ENCODE results near the gene PGA5.

PGA5 gene

DNA sequence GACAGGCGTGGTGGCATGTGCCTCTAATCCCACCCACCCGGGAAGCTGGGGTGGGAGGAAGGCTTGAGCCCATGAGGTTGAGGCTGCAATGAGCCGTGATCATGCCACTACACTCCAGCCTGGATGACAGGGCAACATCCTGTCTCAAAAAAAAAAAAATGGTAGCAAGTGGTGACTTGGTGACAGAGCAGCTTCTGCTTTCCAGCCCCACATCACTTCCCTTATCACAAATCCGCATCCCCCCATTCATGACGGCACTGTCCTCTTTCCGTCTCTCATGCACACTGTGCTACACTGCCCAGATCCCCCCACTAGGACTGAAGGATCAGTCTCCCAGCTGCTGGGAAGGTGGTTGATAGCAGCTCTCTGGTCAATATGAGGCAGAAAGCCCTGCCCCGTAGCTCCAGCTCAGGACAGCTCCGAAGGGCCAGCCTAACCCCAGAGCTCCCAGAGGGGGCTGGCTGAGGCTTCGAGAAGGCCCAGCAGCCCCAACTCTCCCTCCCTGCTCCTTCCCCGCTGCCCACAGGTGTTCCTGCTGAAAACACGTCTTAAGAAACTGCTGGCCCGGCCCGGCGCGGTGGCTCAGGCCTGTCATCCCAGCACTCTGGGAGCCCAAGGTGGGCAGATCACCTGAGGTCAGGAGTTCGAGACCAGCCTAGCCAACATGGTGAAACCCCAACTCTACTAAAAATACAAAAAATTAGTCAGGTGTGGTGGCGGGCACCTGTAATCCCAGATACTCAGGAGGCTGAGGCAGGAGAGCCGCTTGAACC, 15.9 kb downstream of the PGA5 start:
- Histone ChIP-seq H3K4me2 (ENCODE audit: low read length) (no peak overlapping the region), H3K4me3 (ENCODE audit: low read length) (no peak overlapping the region), H3K27me3 (ENCODE audit: control insufficient read depth, insufficient read depth, low read length) (no peaks in the 10 kb centered on the region), H3K36me3 (ENCODE audit: insufficient read depth, low read length) (no peaks in the 10 kb centered on the region), H3K9ac (ENCODE audit: low read depth, low read length) (no peak overlapping the region), H3K4me1 (ENCODE audit: control insufficient read depth, insufficient read depth, low read length) (peaks cover 4% of the 10 kb centered on the region), H3K9me3 (replicated peaks; ENCODE audit: low read length) (no peaks in the 10 kb centered on the region)

DNA sequence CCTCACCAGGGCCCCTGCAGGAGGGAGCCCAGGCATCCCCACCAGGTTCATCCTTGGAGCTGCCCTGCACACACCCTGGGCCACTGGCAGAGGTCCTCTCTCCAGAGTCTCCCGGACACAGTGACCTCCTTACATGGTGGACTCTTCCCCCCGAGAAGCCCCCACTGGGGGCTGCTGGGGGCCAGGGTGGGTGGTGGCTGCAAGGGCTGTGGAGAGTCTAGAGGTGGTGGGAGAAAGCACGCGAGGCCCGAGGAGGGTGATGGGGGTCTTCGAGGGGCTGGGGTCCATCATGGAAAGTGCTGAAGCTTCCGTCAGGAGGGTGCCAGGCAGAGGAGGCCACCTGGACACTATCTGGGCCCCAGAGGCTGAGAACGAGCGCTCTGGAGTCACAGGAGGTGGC, 17.6 kb downstream of the PGA5 start:
- no peaks in the 10 kb centered on the region for H3K9me3 ChIP-seq (replicated peaks; ENCODE audit: low read length)
- H3K4me2 ChIP-seq (ENCODE audit: low read length) = no peak overlapping the region
- peaks cover 4% of the 10 kb centered on the region for H3K4me1 ChIP-seq (ENCODE audit: control insufficient read depth, insufficient read depth, low read length)
- no peak overlapping the region for H3K9ac ChIP-seq (ENCODE audit: low read depth, low read length)
- no peak overlapping the region for H3K4me3 ChIP-seq (ENCODE audit: low read length)
- H3K27me3 ChIP-seq (ENCODE audit: control insufficient read depth, insufficient read depth, low read length) = no peaks in the 10 kb centered on the region
- no peaks in the 10 kb centered on the region for H3K36me3 ChIP-seq (ENCODE audit: insufficient read depth, low read length)

DNA sequence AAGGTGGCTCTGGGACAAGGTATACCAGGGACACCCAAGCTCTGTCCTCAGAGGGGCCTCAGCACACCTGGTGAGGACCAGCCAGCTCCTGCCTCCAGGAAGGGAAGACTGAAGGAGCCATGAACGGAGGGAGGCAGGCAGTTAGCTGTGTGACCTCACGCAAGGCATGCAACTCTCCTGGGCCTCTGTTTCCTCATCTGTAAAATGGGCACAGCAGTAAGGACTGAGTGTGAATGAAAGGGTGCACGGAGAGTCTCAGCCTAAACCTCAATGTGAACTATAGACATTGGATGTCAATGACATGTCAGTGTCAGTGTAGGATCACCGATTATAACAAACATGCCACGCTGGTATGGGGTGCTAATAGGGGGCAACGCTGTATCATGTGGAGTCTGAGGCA, 18.4 kb downstream of the PGA5 start:
- H3K4me3 ChIP-seq (ENCODE audit: low read length) = no peak overlapping the region
- no peaks in the 10 kb centered on the region for H3K36me3 ChIP-seq (ENCODE audit: insufficient read depth, low read length)
- H3K9me3 ChIP-seq (replicated peaks; ENCODE audit: low read length) = no peaks in the 10 kb centered on the region
- peaks cover 4% of the 10 kb centered on the region for H3K4me1 ChIP-seq (ENCODE audit: control insufficient read depth, insufficient read depth, low read length)
- no peak overlapping the region for H3K9ac ChIP-seq (ENCODE audit: low read depth, low read length)
- no peaks in the 10 kb centered on the region for H3K27me3 ChIP-seq (ENCODE audit: control insufficient read depth, insufficient read depth, low read length)
- H3K4me2 ChIP-seq (ENCODE audit: low read length) = no peak overlapping the region

DNA sequence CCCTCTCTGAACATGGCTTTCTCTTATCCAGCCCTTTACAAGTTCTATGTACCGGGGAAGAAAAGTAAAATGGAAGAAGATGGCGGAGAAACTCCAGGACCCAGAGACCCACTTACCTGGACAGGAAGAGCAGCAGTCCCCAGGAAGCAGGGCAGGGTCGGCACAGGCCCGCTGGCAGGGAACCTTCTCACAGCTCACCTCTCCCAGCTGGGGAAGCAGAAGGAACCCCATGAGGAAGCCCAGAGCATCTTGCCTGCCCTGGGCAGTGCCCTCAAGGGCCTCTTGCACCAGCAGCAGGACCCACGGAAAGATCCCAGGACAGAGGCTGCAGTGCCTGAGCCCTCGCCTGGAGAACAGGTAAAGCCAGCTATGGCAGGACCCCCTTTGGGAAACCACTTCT, 23.4 kb downstream of the PGA5 start:
- H3K4me3 ChIP-seq (ENCODE audit: low read length) = no peak overlapping the region
- no peak overlapping the region for H3K4me2 ChIP-seq (ENCODE audit: low read length)
- H3K9me3 ChIP-seq (replicated peaks; ENCODE audit: low read length) = no peaks in the 10 kb centered on the region
- no peak overlapping the region for H3K9ac ChIP-seq (ENCODE audit: low read depth, low read length)
- no peaks in the 10 kb centered on the region for H3K36me3 ChIP-seq (ENCODE audit: insufficient read depth, low read length)
- no peaks in the 10 kb centered on the region for H3K27me3 ChIP-seq (ENCODE audit: control insufficient read depth, insufficient read depth, low read length)
- no peaks in the 10 kb centered on the region for H3K4me1 ChIP-seq (ENCODE audit: control insufficient read depth, insufficient read depth, low read length)

DNA sequence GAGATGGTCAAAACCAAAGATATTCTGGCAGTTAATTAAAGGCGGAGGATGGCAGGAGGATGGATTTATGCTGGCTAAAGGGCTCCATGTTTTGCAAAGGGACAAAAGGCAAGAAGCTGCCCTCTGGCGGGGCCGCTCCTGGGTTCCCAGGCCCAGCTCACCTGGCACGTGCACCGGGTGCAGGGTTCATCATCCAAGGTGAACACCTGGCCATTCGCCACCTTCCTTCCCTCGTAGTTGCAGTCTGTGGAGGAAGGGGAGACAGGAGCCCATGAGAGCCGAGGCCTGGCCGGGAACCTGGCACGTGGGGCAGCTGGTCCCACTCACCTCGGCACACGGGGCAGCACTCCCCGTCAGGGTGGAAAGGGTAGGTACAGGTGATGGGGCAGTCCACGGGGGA, 23.8 kb downstream of the PGA5 start:
- no peak overlapping the region for H3K4me3 ChIP-seq (ENCODE audit: low read length)
- H3K9ac ChIP-seq (ENCODE audit: low read depth, low read length) = no peak overlapping the region
- no peaks in the 10 kb centered on the region for H3K4me1 ChIP-seq (ENCODE audit: control insufficient read depth, insufficient read depth, low read length)
- H3K4me2 ChIP-seq (ENCODE audit: low read length) = no peak overlapping the region
- H3K27me3 ChIP-seq (ENCODE audit: control insufficient read depth, insufficient read depth, low read length) = no peaks in the 10 kb centered on the region
- H3K9me3 ChIP-seq (replicated peaks; ENCODE audit: low read length) = no peaks in the 10 kb centered on the region
- H3K36me3 ChIP-seq (ENCODE audit: insufficient read depth, low read length) = no peaks in the 10 kb centered on the region

DNA sequence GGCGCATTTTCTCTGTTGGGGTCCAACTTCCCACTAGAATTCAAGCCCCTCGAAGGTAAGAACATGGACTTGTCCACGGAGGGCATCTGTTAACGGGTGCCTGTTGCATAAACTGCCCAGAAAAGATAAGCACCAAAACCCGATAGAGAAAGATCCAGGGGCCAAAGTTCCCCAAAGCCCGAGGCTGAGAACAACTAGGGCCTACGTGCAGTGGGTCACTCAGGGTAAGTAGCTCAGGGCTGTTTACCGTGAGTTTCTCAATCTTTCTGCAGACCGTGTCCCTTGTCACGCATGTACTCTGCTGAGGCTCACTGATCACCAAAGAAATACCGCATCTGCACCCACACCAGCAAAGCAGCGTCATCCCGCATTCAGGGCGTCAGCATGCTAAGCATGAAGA, 24.4 kb downstream of the PGA5 start:
- no peaks in the 10 kb centered on the region for H3K9me3 ChIP-seq (replicated peaks; ENCODE audit: low read length)
- peaks cover 3% of the 10 kb centered on the region for H3K4me1 ChIP-seq (ENCODE audit: control insufficient read depth, insufficient read depth, low read length)

DNA sequence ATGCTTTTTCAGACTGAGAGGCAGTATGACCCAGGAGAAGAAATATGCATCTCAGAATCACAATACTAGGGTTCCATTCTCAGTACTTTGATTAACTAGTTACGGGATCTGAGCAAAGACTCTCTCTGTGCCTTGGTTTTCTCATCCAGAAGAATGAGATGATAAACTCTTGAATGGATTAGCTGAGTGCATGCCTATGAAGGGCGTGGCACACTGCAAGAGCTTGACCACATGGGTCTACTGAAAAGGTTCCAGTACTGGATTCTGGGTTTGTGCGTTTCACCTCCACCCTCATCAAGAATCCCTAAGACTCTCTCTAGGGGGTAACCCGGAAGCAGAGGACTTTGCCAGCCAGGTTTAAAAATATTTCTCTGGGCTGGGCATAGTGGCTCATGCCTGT, 25.6 kb downstream of the PGA5 start:
- Histone ChIP-seq H3K9ac (ENCODE audit: low read depth, low read length) (no peak overlapping the region), H3K4me1 (ENCODE audit: control insufficient read depth, insufficient read depth, low read length) (peaks cover 7% of the 10 kb centered on the region), H3K4me3 (ENCODE audit: low read length) (no peak overlapping the region), H3K27me3 (ENCODE audit: control insufficient read depth, insufficient read depth, low read length) (no peaks in the 10 kb centered on the region), H3K4me2 (ENCODE audit: low read length) (no peak overlapping the region), H3K9me3 (replicated peaks; ENCODE audit: low read length) (no peaks in the 10 kb centered on the region), H3K36me3 (ENCODE audit: insufficient read depth, low read length) (no peaks in the 10 kb centered on the region)

More for the DNA sequence above, 24.4 kb downstream of the PGA5 start:
- Histone ChIP-seq H3K4me2 (ENCODE audit: low read length) (no peak overlapping the region), H3K27me3 (ENCODE audit: control insufficient read depth, insufficient read depth, low read length) (no peaks in the 10 kb centered on the region), H3K9ac (ENCODE audit: low read depth, low read length) (no peak overlapping the region), H3K4me3 (ENCODE audit: low read length) (no peak overlapping the region), H3K36me3 (ENCODE audit: insufficient read depth, low read length) (no peaks in the 10 kb centered on the region)

DNA sequence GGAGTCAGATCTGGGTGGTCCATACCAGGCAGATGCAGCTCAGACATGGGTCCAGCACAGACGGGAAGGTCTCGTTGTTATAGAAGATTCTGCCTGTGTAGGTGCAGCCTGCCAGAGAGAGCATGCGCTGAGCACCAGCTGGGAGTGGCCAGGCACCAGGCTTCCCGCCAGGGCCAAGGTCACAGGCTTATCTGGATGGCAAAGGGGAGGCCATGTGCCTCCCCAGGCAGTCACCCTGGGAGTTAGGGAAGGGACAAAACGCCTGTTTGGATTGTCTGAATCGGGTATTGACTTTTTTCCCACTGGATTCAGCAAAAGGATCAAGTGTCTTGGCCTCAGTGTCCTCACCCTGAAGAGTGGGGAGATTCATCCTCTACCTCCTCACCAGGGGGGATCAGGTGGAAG, 26.5 kb downstream of the PGA5 start:
- no peaks in the 10 kb centered on the region for H3K36me3 ChIP-seq (ENCODE audit: insufficient read depth, low read length)
- no peak overlapping the region for H3K4me2 ChIP-seq (ENCODE audit: low read length)
- no peak overlapping the region for H3K9ac ChIP-seq (ENCODE audit: low read depth, low read length)
- H3K9me3 ChIP-seq (replicated peaks; ENCODE audit: low read length) = no peaks in the 10 kb centered on the region
- no peak overlapping the region for H3K4me3 ChIP-seq (ENCODE audit: low read length)
- H3K27me3 ChIP-seq (ENCODE audit: control insufficient read depth, insufficient read depth, low read length) = no peaks in the 10 kb centered on the region
- H3K4me1 ChIP-seq (ENCODE audit: control insufficient read depth, insufficient read depth, low read length) = peaks cover 7% of the 10 kb centered on the region

DNA sequence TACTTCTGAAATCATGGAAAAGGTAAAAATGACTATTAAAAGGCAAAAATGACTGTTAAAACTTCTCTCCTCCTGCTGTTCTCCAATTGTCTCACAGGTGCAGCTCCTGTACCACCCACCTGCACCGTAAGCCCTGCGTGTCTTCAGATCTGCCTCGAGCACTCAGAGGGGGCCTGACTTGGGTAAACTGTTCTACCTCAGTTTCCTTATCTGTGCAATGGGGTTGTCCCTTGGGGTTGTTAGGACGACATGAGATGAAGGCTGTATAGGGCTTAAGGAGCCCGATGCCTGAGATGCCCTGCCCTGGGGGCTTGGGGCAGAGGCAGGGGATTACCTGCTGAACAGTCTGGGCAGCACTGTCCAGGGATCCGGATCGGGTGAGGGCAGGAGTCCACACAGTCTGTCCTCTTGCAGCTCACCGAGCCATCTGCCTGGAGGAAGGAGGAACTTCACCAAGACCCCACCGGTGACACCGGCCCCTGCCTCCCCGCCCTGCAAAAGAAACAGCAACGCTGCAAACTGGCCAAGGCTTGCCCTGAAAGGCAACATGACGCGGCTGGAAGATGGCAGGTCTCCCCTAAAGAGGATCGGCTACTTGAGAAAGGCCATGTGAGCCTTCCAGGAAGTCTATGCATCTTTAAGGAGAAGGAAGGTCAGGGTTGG, 27.7 kb downstream of the PGA5 start:
- Histone ChIP-seq H3K36me3 (ENCODE audit: insufficient read depth, low read length) (no peaks in the 10 kb centered on the region), H3K4me2 (ENCODE audit: low read length) (no peak overlapping the region), H3K4me3 (ENCODE audit: low read length) (no peak overlapping the region), H3K9ac (ENCODE audit: low read depth, low read length) (no peak overlapping the region), H3K27me3 (ENCODE audit: control insufficient read depth, insufficient read depth, low read length) (no peaks in the 10 kb centered on the region), H3K9me3 (replicated peaks; ENCODE audit: low read length) (no peaks in the 10 kb centered on the region), H3K4me1 (ENCODE audit: control insufficient read depth, insufficient read depth, low read length) (peaks cover 7% of the 10 kb centered on the region)

DNA sequence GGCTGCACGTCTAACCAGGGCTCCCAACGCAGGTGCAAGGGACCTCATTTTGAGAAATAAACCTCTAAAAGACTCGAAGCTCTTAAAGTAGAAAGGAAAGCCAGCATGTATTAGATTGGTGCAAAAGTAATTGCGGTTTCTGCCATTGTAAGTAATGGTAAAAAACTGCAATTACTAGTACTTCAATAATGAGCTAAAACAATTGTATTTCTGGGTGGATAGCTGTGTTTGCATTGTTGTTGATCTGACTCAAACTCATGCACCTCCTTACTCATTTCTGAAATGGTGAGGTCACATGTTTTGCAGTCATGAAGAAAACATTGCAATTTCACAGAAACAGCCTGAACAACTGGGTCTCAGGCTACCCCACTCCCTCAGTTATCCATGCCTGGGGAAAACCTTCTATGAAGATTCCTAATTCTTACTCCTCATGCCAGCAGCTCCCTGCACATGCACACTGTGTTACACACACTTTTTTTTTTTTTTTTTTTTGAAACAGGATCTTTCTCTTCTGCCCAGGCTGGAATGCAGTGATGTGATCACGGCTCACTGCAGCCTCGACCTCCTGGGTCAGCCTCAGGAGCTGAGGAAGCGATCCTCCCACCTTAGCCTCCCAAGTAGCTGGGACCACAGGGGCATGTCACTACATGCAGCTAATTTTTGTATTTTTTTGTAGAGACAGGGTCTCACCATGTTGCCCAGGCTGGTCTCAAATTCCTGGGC, 29.5 kb downstream of the PGA5 start:
- Histone ChIP-seq H3K4me1 (ENCODE audit: control insufficient read depth, insufficient read depth, low read length) (peaks cover 7% of the 10 kb centered on the region), H3K4me3 (ENCODE audit: low read length) (no peak overlapping the region), H3K9me3 (replicated peaks; ENCODE audit: low read length) (no peaks in the 10 kb centered on the region), H3K27me3 (ENCODE audit: control insufficient read depth, insufficient read depth, low read length) (no peaks in the 10 kb centered on the region), H3K4me2 (ENCODE audit: low read length) (no peak overlapping the region), H3K36me3 (ENCODE audit: insufficient read depth, low read length) (no peaks in the 10 kb centered on the region), H3K9ac (ENCODE audit: low read depth, low read length) (no peak overlapping the region)

DNA sequence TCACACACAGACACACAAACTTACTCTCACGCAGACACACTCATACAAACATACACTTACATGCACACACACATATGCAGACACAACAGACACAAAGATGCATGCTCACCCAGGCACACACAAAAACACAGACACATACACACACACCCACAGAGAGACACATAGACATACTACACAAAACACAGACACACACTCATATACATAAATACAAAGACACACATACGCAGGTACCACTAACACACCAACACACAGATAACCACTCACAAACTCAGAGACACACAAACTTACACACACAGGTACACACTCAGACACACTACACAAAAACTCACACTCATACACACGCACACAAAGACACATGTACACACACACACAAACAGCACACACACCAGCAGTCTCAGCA, 31.8 kb downstream of the PGA5 start:
- no peak overlapping the region for H3K4me2 ChIP-seq (ENCODE audit: low read length)
- no peak overlapping the region for H3K4me3 ChIP-seq (ENCODE audit: low read length)
- H3K9ac ChIP-seq (ENCODE audit: low read depth, low read length) = no peak overlapping the region
- peaks cover 7% of the 10 kb centered on the region for H3K4me1 ChIP-seq (ENCODE audit: control insufficient read depth, insufficient read depth, low read length)
- H3K27me3 ChIP-seq (ENCODE audit: control insufficient read depth, insufficient read depth, low read length) = no peaks in the 10 kb centered on the region
- no peaks in the 10 kb centered on the region for H3K9me3 ChIP-seq (replicated peaks; ENCODE audit: low read length)
- no peaks in the 10 kb centered on the region for H3K36me3 ChIP-seq (ENCODE audit: insufficient read depth, low read length)
